ENCODE results near the gene CUL5.

GRCh38 chr11:108025387-108026080, 16.8 kb downstream of the CUL5 start:
- TF ChIP-seq CTCF (conservative IDR thresholded peaks at IDR 0.05; ENCODE audit: low read length) (no peak), EZH2phosphoT487 (IDR thresholded peaks at IDR 0.05; ENCODE audit: borderline replicate concordance, low read depth, low read length) (no peak)
